DMS 273 treated with DMSO at 0.1 percent for 48 hours (cell line): ENCODE measurements around the gene NDUFB5.
"Not testable (repeated sequence)": the region's sequence is repeated elsewhere in the genome, so short reads cannot be mapped to it uniquely, and the experiment has no call there.

Source experiments
- DNase-seq: peaks from one replicate; lab custom pipeline; 2025; lab: John Stamatoyannopoulos, UW

The NDUFB5 gene

GRCh38 chr3:179630753-179631451 lies 26.3 kb downstream of the NDUFB5 start:
- no peak for DNase-seq

- DNase-seq, result no peak
Measured at GRCh38 chr3:179640469-179640868, 35.9 kb downstream of the NDUFB5 start.

- no peak for DNase-seq
Measured at GRCh38 chr3:179642871-179643270, 38.3 kb downstream of the NDUFB5 start.

GRCh38 chr3:179643837-179644236 lies 39.2 kb downstream of the NDUFB5 start:
- DNase-seq, result not testable (repeated sequence)

- no peak for DNase-seq
Measured at GRCh38 chr3:179646177-179646576, 41.6 kb downstream of the NDUFB5 start.

- no peak for DNase-seq
Measured at GRCh38 chr3:179651687-179652446, 47.3 kb downstream of the NDUFB5 start.

GRCh38 chr3:179652447-179653095 lies 48.0 kb downstream of the NDUFB5 start, which contains the start of gene USP13:
Gene USP13, plus strand, starts transcription at chr3:179653040. Its CDS starts 186 bp downstream, at chr3:179653226.
- DNase-seq, result peak; percentile 84

GRCh38 chr3:179653096-179653797 lies 48.7 kb downstream of the NDUFB5 start:
- DNase-seq, result peak; percentile 50

- DNase-seq, result no peak
Measured at GRCh38 chr3:179655236-179655635, 50.6 kb downstream of the NDUFB5 start.

- DNase-seq, result no peak
Measured at GRCh38 chr3:179658606-179659005, 54.0 kb downstream of the NDUFB5 start.

- no peak for DNase-seq
Measured at GRCh38 chr3:179660872-179661271, 56.3 kb downstream of the NDUFB5 start.

GRCh38 chr3:179661777-179662176 lies 57.2 kb downstream of the NDUFB5 start:
- no peak for DNase-seq

GRCh38 chr3:179663093-179663492 lies 58.5 kb downstream of the NDUFB5 start:
- no peak for DNase-seq

- no peak for DNase-seq
Measured at GRCh38 chr3:179666030-179666429, 61.4 kb downstream of the NDUFB5 start.

GRCh38 chr3:179666436-179667035 lies 61.9 kb downstream of the NDUFB5 start:
- peak; percentile 82 for DNase-seq

- DNase-seq, result no peak
Measured at GRCh38 chr3:179668429-179668828, 63.8 kb downstream of the NDUFB5 start.

- no peak for DNase-seq
Measured at GRCh38 chr3:179670311-179670710, 65.7 kb downstream of the NDUFB5 start.

GRCh38 chr3:179671309-179671708 lies 66.7 kb downstream of the NDUFB5 start:
- DNase-seq, result no peak

GRCh38 chr3:179671747-179672242 lies 67.2 kb downstream of the NDUFB5 start:
- no peak for DNase-seq

- no peak for DNase-seq
Measured at GRCh38 chr3:179672918-179673317, 68.3 kb downstream of the NDUFB5 start.

GRCh38 chr3:179673523-179673922 lies 68.9 kb downstream of the NDUFB5 start:
- DNase-seq, result no peak

GRCh38 chr3:179676081-179676480 lies 71.5 kb downstream of the NDUFB5 start:
- no peak for DNase-seq
